GM19467 (cell line): ENCODE data around the gene DHRS12.
A peak's percentile ranks its signal among the peaks of the same experiment; 100 is the strongest.
"Not testable (repeated sequence)": the region's sequence is repeated elsewhere in the genome, so short reads cannot be mapped to it uniquely, and the experiment has no call there.

ENCODE experiments used
- ATAC-seq: cut with Tn5 transposase; IDR thresholded peaks from one replicate; pipeline ENCODE4 v1.9.1; 2021; ENCODE audit warnings: mild to moderate bottlenecking, moderate library complexity; ENCODE audit not compliant: unreplicated experiment

DHRS12 gene

DNA sequence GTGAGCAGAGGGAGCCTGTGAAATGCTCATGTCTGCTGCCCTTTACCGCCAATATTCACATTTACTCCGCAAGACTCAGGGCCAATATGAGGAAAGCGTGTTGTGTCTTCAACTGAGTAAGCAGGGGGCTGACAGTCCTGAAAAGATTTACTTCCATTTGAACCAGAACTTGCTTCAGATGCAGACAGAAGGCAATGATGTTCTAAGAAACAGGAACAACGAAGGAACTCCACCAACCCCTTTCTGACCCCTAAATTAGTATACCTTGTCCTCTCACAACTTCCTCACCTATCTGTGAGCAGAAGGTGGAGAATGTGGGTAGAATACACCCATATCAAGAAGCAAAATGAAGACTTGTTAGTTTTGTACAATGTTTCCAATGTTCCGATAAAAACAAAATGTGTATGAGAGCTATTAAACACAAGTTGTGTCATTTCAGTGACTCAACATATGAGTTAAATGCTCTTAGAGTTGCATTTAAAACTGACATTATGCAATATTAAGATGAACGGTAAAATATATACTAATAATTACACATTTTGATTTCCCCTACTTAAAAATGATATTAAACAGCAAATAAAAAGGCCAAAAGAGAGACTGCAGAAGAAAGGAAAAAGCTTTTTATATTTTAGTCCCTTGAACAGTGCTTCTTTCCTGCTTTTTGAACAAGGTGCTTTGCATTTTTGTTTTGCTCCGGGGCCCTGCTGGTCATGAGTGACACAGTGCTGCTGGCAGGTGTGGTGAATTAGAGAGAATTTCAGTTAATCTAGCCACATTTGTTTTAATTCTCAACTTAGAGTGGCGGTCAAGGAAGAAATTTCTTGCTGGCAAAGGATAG is 25.0 kb upstream of the DHRS12 start:
- no peak for ATAC-seq

DNA sequence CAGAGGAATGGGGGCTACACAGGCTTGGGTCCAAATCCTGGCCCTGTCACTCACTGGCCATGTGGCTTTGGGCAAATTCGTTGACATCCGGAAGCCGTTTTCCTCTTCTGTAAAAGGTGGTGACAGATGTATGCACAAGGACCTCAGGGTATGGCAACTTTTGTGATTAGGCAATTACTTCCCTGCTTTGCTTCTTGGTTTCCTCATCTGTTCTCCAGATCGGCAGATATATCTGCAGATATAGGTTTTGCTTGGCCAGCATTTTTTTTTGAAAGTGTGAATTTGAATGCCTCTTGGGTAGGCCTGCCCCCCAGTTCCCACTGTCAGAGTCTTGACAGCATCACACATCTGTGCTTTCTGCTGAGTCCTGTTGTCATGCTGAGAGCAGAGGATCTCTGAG is 23.3 kb upstream of the DHRS12 start:
- no peak for ATAC-seq

DNA sequence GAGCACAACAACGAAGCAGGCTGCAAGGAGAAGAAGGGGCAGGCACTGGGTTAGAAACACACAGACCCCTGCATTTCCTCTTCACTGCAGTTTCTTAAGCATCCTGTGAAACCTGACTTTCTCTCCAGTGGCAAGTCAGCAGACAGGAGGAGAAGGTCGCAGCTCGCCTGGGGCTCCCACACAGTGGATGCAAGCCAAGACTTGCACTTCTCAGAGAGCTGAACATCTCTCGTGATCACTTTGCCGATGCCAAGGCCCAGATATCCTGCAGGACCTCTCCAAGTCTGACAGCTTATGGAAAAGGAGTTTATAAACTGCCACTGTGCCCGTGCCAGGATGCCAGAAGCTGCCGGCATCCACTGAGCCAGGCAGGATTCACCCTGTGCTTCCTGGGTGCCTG is 22.6 kb upstream of the DHRS12 start:
- no peak for ATAC-seq

DNA sequence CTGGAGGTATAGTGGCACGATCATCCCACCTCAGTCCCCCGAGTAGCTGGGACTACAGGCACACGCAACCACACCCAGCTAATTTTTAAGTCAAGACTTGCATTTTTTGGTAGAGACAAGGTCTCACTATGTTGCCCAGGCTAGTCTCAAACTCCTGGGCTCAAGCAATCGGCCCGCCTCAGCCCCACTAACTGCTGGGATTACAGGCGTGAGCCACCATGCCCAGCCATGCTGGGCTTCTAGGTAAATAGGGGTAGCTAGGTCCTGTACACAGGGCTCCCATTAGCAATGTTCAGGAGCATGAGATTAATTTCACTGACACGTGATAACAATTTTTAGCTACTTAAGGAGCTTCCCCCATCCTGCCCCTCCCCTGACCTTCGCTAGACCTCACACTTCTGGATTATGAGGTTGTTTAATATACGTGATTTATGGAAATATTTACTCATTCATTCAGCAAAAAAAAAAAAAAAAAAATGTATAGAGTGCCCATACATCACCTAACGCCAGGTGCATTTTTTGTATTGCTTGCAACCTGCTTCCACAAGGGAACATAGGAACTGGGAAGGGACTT is 21.8 kb upstream of the DHRS12 start:
- no peak for ATAC-seq

DNA sequence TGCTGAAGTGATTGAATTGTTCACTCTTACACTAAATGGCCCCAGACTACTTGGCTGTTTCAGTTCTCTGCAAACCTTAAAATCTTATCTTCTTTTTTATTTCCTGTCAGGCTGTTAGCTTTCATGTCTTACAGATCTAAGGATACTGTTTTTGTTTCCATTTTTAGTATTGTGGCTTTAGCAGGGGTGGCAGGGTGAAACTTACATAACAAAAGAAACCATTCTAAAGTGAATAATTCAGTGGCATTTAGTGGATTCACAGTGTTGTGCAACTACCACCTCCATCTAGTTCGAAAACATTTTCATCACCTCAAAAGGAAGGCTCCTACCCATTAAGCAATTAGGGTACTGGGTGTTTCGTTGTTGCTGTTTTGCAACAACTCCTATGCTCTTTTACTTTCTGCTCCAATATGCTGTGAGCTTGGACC is 21.2 kb upstream of the DHRS12 start:
- no peak for ATAC-seq

DNA sequence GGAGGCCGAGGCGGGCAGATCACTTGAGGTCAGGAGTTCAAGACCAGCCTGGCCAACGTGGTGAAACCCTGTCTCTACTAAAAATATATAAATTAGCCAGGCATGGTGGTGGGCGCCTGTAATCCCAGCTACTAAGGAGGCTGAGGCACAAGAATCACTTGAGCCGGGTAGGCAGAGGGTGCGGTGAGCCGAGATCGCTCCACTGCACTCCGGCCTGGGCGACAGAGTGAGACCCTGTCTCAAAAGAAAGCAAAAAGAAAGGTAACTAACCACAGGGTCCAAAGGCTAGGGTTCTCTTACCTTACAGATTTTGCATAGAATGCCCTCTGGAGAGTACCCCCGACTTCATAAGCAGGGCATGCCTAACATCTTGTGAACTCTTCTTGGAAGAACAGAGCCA is 20.7 kb upstream of the DHRS12 start:
- ATAC-seq, result not testable (repeated sequence)

DNA sequence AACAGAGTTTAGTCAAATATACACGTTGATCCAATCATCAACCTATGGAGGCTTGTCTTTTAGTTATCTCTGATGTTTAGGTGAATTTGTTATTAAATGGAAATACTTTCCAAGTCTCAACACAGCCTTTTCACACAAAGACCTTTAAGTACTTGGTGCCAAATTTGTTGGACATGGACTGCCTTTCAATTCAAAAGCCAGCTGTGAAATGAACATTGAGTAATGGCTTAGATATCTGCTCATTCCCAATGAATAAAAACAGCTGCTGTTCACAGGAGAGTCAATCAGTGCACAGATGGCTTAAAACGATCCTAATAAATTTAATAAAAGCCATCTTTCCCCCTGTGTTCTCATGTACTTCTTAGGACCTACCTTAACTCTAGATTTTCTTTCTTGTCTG is 19.9 kb upstream of the DHRS12 start:
- no peak for ATAC-seq

DNA sequence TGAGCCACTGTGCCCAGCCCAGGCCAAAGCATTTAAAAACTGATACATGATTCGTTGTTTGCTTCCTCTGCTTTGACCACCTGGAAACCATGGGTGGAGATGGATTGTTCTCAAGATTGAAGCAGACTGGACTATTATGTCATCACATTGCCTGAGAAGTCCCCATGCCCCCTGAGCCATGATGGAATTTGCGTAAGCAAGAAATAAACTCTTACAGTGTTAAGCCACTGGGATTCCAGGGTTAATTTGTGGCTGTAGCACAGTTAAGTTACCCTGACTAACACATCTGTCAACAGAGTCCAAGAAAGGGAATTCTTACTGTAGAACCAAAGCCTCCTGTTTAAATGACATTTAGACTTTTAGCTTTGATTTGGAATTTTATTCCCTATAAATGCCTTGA is 19.4 kb upstream of the DHRS12 start:
- no peak for ATAC-seq

DNA sequence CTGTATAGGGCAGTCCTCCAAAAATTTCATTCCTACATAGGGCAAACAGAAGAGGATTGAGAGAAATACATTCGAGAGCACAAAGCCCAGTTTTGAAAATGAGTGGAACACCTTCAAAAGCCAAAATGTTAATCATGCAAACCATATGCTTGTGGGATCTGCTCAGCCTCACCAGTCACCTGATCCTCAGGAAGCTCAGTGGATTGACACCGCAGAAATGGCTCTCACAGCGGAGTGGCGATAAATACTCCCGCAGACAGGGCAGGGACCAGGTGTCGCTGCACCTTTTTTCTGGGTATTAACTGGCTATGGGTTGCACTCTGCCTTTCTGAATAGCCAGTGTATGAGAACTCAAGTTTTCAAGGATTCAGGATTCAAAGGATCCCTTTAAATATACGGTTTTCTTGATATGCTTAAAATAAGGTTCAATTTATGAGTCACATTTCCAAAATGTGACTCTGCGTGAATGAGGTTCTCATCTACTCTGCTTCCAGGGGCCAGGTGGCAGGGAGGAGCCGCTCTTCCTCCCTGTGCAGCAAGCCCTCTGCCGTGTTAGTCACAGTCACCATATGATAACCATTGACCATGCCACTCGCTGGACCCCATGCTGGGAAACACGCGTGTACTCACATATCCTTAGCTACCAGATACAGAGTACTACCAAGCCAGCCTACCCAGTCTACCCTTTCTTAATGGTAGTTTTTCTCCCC is 18.3 kb upstream of the DHRS12 start:
- ATAC-seq, result no peak

DNA sequence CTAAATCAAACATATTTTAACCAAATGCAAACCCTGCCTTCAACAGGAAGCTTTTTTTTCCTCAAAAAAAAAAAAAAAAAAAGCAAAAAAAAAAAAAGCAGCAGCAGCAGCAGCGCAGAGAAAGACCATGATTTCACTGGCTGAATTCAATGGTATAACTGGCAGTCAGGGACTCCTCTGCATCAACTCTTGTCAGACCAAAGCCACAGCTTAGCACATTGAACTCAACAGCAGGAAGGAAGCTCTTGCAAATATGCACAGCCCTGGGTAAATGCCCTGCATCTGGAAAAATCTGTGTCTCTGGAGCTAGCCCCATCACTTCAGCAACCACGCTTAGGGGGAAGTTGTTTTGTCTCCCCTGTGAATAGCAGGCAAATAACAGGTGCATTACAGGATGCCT is 17.6 kb upstream of the DHRS12 start:
- no peak for ATAC-seq

DNA sequence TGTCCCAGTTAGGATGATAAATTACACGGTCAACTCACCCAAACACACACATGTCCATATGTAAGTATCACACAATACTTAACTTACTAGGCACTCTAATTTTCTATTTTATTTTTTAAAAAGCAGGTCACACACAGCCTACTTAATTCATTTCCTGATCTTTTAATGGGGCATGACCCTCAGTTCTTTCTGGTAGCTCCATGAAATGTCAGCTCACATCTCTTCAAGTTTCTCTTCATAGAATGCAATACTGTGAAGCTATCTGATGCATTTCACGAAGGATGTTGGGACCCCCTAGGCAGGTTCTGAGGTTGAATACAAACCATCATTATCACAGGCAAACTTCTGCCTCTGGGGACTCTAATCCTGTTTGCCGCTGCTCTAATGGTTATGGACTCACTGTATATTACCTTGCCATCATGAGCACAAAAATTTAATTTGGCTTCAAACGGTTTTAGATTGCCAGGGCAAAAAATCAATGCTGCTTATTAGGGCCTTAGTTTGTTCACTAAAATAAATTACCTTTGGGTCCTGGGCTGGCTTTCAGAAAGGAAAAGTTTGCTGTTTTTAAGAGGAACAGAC is 16.1 kb upstream of the DHRS12 start:
- ATAC-seq, result no peak

DNA sequence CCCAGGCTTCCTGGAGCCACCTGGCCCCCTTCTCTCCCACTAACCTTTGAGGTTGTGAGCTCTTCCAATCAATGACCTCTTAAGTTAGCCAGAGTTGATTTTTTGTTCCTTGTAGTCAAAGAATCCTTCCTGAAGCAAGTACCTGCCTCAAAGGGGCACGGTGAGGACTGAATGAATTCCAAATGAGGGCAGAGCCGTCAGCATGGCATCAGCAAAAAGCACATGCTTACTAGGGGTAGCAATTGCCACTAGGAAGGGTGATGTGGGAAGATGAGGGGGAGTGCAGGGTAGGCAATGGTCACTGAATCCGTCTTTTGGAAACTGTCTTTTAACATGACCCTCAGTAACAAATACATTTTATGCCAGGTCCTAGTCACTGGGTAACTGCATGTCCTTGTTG is 15.6 kb upstream of the DHRS12 start:
- ATAC-seq, result no peak

DNA sequence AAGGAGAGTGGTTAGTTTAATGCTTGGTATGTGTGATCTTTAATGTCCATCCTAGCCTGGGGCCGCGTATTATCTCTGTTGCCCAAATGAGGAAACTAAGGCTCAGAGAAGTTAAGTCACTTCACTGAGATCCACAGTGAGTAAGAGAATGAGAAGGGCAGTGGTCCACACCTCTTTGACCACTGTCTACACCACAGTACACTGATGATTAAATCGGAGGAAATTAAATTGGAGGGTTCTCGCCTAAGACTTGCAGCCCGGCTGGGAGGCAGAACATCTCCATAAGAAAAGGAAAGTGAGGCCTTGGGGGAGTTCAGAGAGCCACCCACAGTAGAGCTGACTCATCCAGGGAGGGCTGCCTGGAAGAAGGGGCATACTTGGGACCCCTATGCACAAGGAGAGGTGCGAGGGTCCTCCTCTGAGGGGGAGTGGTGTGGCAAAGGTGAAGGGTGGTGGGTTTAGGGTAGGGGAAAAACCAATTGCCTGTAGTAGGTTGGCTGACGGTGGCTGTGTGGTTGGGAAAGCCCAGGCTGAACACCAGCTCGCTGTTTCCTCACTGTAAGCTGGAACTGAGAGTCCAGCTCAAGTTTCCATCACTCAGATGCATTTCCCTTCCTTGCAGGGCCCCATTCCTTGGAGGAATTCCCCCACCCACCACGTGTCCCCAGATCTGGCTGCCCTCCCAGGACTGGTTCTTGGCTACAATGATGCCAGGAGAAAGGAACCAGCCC is 15.0 kb upstream of the DHRS12 start:
- ATAC-seq, result no peak

DNA sequence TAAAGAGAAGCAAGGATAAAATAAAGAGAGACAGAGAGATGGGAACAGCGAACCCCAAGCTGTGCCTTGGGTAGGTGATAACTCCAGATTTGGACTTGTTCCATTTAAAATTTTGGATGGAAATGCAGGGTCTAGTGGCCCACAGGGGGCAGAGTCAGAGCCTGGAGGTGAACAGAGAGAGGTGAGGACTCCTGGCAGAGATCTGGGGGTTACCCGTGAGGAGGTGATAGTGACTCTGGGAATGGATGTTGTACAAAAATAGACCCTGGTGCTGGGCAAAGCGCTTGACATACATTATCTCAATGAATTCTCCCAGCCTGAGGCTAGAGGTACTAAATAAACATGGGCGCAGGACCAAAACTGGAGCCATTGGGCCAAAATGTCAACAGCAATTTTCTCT is 14.3 kb upstream of the DHRS12 start:
- ATAC-seq, result no peak

DNA sequence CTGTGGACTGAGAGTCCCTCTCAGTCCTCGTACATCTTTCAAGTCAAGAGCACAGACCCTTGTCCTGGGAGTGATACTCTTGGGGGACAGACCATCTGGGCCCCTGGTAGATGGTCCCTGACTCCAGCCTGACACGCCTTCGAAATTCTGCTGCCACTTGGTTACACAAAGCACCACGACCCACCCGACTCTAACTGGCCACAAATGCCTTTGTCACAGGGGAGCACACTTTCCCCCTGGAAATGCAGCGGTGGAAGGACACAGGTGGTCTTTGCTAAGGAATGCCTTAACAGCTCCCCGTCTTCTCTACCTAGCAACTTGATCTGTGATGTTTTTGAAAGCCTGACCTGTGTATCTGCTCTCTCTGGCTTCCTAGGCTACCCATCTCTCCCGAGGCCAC is 13.8 kb upstream of the DHRS12 start:
- ATAC-seq, result no peak

DNA sequence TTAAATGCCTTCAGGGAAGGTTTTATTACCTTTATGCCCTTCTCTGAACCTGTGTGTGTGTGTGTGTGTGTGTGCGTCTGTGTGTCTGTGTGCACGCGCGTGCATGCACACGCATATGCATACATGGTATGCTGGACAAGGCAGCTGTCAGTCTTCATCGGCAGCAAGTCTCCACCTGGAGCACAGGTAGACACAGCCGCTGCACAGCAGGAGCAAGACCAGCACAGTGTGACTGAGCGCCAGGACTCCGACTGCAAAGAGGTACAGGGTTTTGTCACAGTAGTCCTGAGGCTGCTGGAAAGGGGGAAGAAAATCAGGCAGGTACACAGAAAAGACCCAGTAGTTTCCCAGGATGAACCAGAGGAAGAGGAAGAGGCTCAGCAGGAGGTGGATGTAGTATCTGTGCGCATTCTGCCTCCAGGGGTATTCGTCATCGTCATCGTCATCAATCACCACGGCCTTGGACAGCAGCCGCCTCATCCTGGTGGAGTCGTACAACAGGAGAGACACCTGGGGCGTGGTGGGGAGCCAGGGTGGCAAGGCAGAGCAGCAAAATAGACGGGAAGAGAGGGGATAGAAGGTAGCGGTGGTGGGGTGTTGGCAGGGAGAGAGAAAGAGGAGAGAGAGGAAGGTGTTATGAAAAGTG is 12.8 kb upstream of the DHRS12 start:
- ATAC-seq, result no peak

DNA sequence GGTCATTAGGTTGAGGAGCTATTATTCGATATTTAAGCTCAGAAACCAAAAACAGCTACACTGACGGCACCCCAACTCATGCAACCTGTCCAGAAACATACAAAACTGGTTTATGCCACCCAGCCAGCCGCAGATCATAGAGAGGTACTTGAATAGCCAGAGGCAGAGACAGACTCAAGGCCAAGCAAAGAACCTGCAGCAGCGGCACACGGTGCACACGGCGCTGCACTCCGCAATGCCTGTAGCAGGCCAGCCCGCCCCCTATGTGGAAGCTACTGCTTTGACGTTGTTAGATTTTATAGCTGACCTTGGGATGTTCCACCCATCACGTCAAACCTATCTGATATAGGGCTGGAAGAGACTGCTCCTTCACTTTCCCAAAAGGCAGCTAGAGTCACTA is 11.9 kb upstream of the DHRS12 start:
- ATAC-seq, result no peak

DNA sequence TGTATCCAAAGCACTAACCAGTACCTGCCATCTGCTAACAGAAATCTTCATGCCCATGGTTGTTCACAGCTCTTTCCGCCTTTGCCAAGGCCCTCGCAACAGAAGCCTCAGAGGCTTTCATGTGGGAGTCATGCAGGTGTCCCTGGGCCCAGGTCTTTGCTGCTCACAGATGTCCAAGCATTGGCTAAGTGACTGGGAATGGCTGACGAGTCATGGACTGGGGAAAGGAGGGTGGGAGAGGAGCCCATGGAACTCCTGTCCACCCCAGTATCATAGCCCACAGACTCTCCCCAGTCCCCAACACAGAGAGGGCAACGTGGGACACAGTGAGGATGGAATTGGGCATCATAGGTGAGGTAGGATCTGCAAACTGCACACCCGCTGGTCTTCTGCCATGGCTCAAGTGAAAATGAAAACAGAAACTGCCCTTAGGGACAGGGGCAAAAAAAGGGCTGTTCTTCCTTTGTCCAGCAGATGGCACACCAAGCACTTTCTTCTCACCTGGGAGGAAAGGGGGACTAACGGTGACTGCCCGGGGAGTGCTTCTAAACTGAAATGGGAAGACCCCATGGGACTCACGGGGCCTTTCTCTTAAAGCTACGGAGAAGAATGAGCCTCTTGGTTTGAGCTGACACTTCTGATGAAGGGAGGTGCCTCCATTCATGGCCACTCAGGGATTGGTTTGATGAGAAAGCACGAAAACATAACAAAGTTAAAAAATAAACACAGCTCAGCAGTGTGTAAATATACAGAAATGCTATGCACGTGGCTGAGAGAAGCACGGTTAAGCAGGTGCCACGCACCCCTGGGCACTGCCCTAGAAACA is 11.1 kb upstream of the DHRS12 start:
- ATAC-seq, result peak; percentile 69

DNA sequence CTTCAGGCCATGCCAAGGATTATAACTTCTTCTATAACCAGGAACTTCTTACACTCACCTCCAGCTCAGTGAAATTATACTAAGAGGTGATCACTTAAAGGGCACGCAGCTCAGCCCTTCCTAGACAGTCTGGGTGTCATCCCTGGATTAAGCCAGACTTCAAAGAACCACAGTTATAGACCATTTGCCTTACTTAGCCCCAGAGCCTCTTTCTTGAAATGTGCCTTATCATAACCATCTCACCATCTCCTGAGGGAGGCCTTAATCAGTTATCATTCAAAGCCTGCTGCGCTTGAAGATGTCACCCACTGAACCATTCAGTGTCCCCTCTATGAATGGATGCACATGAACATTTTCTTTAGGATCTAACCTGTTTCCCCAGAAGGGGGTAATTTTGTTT is 10.1 kb upstream of the DHRS12 start:
- no peak for ATAC-seq
